Effector memory CD4-positive, alpha-beta T cell (primary cell): ENCODE data around the gene CHD2.
A peak's percentile ranks its signal among the peaks of the same experiment; 100 is the strongest.

Experiments used
- DNase-seq, 3 donors: peaks; one replicate each; pipeline ENCODE4 v3.0.0-alpha.2; 2020
- H3K27ac ChIP-seq: 2 replicates; pipeline ENCODE4 v1.7.0; 2013; ENCODE audit warnings: mild to moderate bottlenecking, low read length, moderate library complexity; ENCODE audit not compliant: insufficient read depth, poor library complexity, severe bottlenecking
- H3K27me3 ChIP-seq: replicated peaks from 2 replicates; pipeline ENCODE4 v1.7.0; 2013; ENCODE audit warnings: mild to moderate bottlenecking, low read length; ENCODE audit not compliant: insufficient read depth, control insufficient read depth, poor library complexity, severe bottlenecking
- H3K36me3 ChIP-seq: 2 replicates; pipeline ENCODE4 v1.7.0; 2013; ENCODE audit warnings: mild to moderate bottlenecking, low read length, moderate library complexity; ENCODE audit not compliant: control insufficient read depth, insufficient read depth
- H3K4me1 ChIP-seq: 2 replicates; pipeline ENCODE4 v1.7.0; 2013; ENCODE audit warnings: low read length, mild to moderate bottlenecking; ENCODE audit not compliant: control insufficient read depth, insufficient read depth, poor library complexity, severe bottlenecking
- H3K4me3 ChIP-seq: 2 replicates; pipeline ENCODE4 v1.7.0; 2013; ENCODE audit warnings: low read length, low read depth, mild to moderate bottlenecking; ENCODE audit not compliant: insufficient read depth, poor library complexity, severe bottlenecking
- H3K9me3 ChIP-seq: 2 replicates; pipeline ENCODE4 v1.7.0; 2013; ENCODE audit warnings: mild to moderate bottlenecking, low read length, moderate library complexity; ENCODE audit not compliant: control insufficient read depth

Gene CHD2

DNA sequence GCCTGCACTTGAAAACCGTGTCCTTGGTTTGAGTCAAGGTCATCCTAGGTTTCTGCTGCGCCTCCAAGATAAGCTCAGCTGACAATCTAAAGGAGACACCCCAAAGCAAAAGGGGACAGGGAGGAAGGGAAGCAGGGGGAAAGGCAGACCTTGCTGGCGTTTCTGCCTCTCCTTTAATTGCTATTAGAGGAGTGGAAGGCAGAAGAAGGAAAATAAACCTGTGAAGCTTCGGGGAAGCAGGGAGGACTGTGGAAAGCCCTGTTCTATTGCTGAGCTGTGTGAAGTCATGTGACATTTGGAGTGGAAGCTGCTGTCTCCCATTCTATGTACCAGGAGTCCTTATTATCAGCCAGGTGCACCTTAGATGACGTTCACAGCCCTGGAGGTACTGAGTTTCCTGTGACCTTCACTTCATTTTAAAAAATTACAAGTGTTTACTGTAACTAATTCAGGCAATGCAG is 21.5 kb upstream of the CHD2 start:
- Histone ChIP-seq H3K27ac (no peak overlapping the region), H3K4me1 (peaks cover 24% of the 10 kb centered on the region), H3K27me3 (no peaks in the 10 kb centered on the region), H3K36me3 (peaks cover 4% of the 10 kb centered on the region), H3K9me3 (no peaks in the 10 kb centered on the region), H3K4me3 (no peak overlapping the region)
- no peak for DNase-seq

DNA sequence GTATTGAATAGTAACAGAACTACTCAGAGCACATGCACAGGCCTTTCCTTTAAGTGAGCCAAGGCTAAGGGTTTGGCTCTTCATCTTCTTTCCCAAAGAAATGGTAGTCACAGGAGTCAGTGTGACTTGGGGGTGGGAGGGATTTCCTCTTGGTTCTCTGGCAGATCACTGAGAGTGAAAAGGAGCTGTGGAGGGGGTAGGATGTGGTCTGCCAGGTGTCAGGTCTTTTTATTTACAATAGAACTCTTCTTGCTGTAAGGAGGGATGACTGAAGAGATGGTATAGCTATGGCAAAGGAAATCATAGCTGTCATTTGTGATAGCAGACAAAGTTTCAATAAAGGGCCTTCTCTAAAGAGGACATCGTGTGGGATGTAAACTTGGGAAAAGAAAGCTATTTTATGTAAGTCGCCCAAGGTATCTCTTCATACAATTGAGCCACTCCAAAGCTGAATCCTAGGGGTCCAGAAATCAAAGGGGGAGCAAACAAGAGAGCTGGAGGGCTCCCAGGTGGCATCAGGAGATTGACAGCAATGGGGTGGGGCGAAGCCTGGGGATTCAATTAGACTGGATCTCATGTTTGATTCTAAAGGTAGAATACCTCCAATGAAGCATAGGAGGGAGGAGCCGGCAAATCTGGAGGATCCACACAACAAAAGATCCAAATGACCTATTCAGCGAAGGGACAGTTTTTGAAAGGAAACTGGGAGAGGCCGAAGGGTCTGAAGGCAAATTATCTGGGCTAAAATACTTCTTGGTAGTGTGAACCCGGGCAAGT is 20.0 kb upstream of the CHD2 start:
- Histone ChIP-seq H3K36me3 (peaks cover 4% of the 10 kb centered on the region), H3K27ac (peak overlapping the region; percentile 28), H3K4me1 (peaks cover 24% of the 10 kb centered on the region), H3K4me3 (no peak overlapping the region), H3K27me3 (no peaks in the 10 kb centered on the region), H3K9me3 (no peaks in the 10 kb centered on the region)
- DNase-seq: no peak

DNA sequence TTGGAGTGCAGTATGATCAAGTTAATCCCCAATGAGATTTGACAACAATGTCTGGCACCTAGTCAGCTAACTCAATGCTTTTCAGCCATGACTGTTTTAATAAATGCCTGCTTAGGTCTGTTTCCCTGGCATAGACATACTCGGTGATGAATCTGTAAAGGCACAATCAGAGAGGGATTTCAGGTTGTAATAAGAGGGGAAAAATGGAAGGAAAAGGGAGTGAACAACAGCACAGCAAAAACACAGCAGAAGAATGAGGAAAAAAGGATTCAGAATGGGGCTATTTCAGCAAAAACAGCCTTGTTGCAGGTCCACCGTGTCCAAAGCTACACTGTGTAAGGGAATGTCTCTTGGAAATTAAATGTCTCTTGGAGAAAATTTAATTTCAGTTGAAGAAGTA is 19.3 kb upstream of the CHD2 start:
- H3K36me3 ChIP-seq: peaks cover 7% of the 10 kb centered on the region
- no peak overlapping the region for H3K4me3 ChIP-seq
- H3K27ac ChIP-seq: peak overlapping the region; percentile 87
- H3K27me3 ChIP-seq: no peaks in the 10 kb centered on the region
- H3K4me1 ChIP-seq: peaks cover 24% of the 10 kb centered on the region
- no peaks in the 10 kb centered on the region for H3K9me3 ChIP-seq
- no peak for DNase-seq

DNA sequence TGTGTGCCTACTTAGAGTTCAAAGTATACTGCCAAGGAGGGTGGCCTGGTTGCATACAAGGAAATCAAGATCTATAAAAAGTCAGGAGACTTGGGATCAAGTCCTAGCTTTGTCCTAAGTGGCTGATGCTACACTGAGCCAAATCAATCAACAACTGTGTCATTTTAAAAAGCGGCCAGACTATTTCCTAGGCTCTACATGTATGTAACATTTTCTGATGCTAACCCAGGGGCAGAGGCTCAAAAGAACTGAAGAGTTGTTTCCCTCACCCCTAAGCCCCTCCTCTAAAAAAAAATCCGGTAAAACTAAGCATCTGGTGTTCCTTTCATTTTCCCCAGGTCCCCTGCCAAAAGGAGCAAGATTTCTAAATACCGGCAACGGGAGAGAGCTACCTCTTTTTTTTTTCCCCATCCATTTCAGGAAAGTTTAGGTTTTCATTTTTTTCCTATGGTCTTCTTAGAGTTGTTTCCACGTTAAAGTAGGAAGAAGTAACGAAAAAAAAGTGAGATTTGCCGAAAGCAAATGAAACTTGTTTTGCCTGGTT is 18.8 kb upstream of the CHD2 start:
- H3K4me3 ChIP-seq: peak overlapping the region; percentile 37
- peak overlapping the region; percentile 87 for H3K27ac ChIP-seq
- H3K4me1 ChIP-seq: peaks cover 28% of the 10 kb centered on the region
- H3K27me3 ChIP-seq: no peaks in the 10 kb centered on the region
- H3K9me3 ChIP-seq: no peaks in the 10 kb centered on the region
- DNase-seq: no peak
- peaks cover 12% of the 10 kb centered on the region for H3K36me3 ChIP-seq

DNA sequence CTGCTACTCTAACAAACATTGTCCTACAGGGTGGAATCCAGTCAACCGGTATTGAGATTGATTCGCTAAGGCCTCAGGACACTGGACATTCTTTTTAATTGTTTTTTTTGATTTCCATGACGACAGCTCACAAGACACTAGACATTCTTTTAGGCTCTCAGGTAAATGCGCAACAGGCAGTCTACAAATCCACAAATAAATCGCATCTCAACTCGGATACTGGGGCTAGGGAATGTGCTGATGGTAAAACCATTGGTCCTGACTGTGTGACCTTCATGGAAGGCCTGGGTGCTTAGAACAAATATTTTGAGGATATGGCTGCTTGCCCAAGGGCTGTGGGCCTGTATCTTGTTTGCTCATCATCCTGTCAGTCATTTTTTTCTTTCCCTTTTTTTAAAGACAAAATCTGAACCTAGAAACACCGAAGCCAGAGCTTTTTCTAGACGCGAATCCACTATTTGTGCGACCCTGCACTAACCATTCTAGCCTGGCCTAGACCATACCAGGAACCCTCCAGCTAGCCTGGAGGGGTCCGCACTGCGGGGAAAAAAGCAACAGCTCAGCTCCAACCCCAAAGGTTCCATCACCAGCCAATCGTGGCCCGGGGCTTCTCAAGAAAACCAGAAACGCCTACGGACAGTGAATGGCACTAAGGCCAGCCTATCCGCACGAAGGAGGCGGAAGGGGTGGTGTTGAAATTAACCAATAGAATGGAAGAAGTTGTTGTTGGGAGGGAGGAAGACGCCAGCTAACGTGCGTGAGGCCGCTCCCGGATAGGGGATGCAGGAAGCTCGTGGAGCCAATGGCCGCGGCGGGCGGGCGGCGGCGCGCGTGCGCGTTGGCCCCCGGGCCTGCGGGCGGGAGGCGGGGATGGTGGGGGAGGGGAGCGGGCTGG is 18.1 kb upstream of the CHD2 start:
- DNase-seq: peak; percentile 97 to 98 (median 98)
- peaks cover 35% of the 10 kb centered on the region for H3K4me1 ChIP-seq
- no peaks in the 10 kb centered on the region for H3K9me3 ChIP-seq

DNA sequence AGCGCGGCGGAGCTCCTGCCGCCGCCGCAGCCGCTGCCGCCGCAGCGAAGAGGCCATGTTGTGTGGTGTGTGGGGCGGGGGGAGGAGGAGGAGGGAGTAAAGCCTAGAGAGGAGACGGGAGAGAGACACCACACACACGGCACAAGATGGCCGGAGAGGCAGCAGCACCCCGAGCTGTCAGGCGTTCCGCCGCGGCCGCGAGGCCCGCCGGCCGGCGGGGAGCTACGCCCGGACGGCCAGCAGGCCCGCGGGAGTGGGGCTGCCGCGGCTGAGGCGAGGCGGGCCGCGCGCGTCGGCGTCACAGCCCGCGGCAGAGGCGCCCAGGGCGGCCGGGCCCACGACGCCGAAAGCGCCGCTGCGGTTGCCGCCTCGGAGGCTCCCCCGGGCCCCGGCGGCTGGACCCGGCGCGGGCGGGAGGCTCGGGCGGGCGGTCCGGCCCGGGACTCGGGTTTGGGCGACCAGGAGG is 17.4 kb upstream of the CHD2 start:
- peaks cover 40% of the 10 kb centered on the region for H3K4me1 ChIP-seq
- no peak for DNase-seq
- no peaks in the 10 kb centered on the region for H3K9me3 ChIP-seq
- peak overlapping the region; percentile 98 for H3K4me3 ChIP-seq
- H3K36me3 ChIP-seq: peaks cover 24% of the 10 kb centered on the region
- H3K27ac ChIP-seq: peak overlapping the region; percentile 100
- no peaks in the 10 kb centered on the region for H3K27me3 ChIP-seq

More for the DNA sequence above, 18.1 kb upstream of the CHD2 start:
- Histone ChIP-seq H3K4me3 (peak overlapping the region; percentile 37), H3K27me3 (no peaks in the 10 kb centered on the region), H3K36me3 (peaks cover 19% of the 10 kb centered on the region), H3K27ac (peak overlapping the region; percentile 100)

DNA sequence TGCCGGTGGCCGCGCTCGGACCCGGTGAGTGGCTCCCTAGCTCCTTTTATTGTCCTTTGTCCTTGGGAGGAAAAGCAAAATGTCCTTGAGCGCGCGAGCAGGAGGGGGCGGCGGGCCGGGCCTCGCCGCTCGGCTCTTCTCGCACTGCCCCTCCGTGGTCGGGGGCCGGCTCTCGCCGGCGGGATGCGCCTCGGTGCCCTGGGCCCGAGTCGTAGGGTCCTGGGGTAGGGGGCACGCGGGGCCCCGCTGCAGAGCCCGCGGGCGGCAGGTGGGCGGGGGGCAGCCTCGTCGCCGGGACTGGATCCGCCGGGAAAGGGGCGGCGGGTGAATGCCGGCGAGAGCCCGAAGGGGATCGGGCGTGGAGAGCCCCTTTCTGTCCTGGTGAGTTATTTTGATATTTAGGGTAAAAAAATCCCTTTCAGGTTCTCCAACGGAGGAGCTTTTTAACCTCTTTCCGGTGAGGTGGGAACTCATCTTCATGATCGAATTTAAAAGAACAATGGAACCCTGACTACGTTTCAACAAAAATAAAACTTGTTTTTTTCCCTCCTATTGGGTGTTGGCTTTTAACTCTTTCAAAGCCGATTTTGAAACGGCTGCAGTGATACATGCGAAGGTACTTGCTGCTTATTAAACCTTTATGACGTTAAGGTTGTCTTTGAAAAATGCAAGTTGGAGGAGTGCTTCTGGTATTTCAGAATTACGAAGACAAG is 16.8 kb upstream of the CHD2 start:
- peak in 2 of 3 donors; percentile 18 to 33 for DNase-seq
- no peaks in the 10 kb centered on the region for H3K9me3 ChIP-seq
- no peaks in the 10 kb centered on the region for H3K27me3 ChIP-seq
- peaks cover 27% of the 10 kb centered on the region for H3K36me3 ChIP-seq
- H3K4me3 ChIP-seq: peak overlapping the region; percentile 98
- H3K4me1 ChIP-seq: peaks cover 43% of the 10 kb centered on the region
- H3K27ac ChIP-seq: peak overlapping the region; percentile 100

DNA sequence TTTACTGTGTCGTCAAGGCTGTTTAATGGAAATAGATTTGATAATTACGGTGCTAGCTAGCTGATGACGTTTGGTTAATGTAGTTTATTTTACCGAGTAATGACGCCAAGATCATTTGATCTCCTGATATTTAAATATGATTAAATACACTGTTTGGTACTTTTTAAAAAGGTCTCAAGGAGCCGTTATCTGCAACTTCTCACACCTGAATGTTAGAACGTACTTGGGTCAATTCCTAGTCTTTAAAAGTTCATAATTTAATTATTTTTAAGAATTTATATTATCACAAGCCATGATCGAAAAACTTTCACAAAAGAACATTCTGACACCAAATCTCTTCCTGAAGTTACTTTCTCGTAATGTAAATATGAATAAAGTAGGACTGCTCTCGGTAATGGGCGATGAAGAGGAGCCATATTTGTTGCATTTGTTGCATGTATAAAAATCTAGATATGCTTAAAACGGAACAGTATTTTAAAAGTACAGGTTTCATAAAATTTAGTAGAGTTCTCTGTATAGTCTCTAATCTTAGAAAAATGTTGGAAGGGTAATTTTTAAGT is 16.2 kb upstream of the CHD2 start:
- H3K9me3 ChIP-seq: no peaks in the 10 kb centered on the region
- peak overlapping the region; percentile 98 for H3K4me3 ChIP-seq
- peaks cover 43% of the 10 kb centered on the region for H3K4me1 ChIP-seq
- H3K27me3 ChIP-seq: no peaks in the 10 kb centered on the region
- DNase-seq: no peak
- H3K36me3 ChIP-seq: peaks cover 29% of the 10 kb centered on the region
- peak overlapping the region; percentile 100 for H3K27ac ChIP-seq
